GM18873 (cell line): ENCODE results near the gene XCL2.

ENCODE experiments used
- ATAC-seq: cut with Tn5 transposase; IDR thresholded peaks from one replicate; pipeline ENCODE4 v1.9.1; 2021; ENCODE audit warnings: mild to moderate bottlenecking, moderate library complexity, moderate number of reproducible peaks; ENCODE audit not compliant: unreplicated experiment, low FRiP score

Gene XCL2

DNA sequence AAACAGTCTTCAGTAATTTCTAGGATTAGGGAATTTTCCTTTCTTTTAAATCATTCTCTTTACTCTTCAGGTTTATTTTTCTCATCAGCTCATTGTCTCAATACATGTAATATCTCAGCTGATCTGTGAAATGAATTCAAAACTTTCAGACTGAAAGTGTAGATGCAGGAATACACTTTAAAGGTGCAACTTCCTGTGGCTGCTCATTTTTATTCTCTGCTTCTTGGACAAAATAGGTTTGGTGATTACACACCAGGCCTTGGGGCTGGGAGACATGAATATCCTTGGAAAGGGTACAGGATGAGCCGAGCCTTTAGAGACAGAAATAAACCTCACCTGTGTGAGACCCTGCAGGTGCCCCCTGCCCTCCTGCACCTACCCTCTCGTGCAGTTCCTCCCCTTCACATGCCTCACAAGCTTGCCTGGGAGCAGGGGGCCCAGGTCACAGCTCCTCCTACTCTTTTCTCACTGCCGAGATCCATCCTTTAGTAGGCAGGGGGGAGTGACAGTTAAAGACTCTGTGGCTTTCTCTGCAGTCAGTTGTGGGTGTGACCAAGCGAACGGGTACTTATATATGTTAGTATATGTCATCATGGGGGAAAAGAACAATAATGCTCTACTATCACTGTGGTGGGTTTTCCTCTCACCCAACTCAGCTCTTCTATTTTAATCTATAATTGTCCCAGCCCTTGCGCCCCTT is 23.6 kb downstream of the XCL2 start:
- no peak for ATAC-seq

GRCh38 chr1:168518813-168519212 is 25.0 kb downstream of the XCL2 start:
- ATAC-seq: no peak

DNA sequence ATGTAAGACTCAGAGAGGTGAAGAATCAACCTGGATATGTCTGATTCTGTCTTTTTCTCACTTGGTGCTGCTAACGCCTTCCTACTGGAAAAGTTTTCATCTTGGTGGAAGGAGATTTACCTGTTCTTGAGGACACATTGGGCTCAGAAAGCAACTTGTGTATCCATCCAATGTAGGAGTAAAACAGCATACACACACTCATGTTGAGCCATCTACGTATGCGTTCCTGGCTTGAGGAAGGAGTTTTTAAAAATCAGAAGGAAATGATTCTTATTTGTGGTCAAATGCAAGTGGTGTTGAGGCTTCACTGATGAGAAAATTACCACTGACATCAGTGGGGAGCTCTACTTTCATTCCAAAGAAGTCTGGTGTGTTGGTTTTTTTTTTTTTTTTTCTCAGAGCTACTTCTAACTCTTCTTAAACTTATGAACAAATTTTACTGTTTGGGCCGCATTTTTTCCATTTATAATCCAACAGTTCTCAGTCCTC is 25.6 kb downstream of the XCL2 start:
- no peak for ATAC-seq

DNA sequence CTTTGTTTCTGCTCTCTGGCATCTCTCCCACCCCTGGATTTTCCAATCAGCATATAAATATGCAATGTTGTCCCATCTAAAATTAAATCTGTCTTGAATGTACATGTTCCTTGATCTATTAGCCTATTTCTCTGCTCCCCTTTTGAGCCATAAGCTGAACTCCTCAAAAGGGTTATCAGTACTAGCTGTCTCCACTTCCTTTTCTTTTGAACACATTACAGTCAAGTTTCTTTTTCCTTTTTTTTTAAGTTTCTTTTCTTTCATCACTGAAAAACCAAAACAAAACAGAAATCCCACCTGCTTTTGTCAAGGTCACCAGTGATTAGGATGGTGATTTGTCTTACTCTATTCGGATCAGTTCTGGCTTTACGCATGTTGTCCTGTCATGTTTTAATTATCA is 29.3 kb downstream of the XCL2 start:
- no peak for ATAC-seq

- ATAC-seq: no peak
Measured at GRCh38 chr1:168513656-168514404, 30.0 kb downstream of the XCL2 start.

DNA sequence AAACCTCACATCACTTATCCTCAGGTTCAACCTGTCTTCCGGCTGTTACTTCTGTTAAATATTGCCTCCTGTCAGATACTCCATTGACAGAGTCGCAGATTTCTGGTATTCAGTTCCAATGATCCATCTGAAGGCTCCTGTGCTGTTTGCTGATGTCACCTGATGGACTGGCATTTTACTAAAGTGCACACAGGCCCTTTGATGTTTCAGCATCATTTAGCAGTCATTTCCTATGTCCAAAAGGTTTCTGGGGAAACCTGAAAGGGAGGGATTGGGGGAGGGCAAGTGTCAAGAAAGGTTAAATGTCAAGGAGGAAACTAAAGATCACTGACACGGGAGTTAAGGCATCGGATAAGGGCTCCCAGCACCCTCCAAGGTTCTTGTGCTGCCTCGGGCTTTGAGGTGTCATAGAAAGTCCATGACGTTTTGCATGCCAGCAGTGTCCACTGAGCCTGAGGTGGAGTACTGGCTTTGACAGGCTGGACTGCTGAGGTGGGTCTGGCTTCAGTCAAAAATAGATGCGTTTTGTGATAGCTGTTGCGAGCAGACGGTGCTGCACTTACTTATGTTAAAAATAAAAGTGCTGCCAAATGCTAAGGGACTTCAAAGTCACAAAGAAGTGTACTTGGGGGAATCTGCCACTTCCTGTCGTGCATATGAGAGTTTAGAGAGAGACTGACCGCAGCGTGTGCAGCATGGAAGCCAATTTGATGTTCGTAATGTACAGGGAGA is 30.8 kb downstream of the XCL2 start:
- ATAC-seq: no peak

- peak; percentile 68 for ATAC-seq
Measured at GRCh38 chr1:168509875-168510791, 33.7 kb downstream of the XCL2 start.

DNA sequence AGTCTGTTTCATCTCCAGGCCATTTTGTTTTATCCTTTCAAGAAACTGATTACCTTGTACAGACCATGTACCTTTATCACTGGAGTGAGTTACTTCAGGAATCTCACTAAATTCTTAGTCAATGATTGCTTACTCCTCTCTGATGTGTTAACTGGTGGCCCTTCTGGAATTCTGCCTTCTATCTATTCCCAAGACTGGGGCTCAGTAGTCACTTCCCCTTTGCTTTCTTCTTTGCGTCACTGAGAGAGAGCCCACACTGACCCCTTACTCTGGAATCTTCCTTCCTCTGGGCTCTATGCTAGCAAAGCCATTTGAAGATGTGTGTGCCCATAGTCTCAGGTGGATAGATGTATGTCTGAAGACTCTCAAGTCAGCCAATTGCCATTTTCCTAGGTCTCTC is 34.6 kb downstream of the XCL2 start:
- ATAC-seq: no peak

DNA sequence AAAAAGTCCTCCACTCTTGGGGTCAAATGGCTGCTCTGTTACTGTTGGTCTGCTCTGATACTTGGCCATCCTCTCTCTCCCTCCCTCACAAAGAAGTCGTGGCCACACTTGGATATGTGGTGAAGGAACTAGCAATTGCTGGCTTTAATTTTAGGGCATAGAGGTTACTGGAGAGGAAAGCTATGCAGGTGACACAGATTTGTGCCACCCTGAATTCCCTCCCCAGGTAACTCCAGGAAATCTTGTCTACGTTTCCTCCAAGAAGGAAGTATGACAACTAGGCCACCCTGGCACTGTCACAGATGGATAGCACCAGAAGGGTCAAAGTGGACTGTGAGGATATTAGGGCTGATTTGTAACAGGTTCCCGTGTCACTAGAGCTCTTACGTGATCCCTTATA is 36.0 kb downstream of the XCL2 start:
- no peak for ATAC-seq

DNA sequence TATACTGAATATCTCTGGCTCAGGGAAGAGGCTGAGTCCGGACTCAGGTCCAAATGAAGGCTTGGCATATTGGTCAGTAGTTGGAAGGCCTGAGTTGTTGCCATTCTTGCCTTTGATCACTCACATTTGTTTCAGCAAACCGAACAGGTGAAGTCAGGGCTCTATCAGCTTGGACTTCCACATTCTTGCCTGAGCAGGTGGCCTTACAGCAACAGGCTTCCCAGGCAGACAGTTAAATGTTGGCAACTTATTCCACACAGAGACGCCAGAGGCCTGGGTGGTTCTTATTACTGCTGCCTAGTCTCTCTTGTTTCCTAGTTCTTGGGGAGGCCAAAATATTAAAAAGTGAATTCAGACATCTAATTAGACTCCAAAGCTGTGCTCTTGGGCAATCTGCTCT is 36.6 kb downstream of the XCL2 start:
- ATAC-seq: no peak

GRCh38 chr1:168506204-168506819 is 37.5 kb downstream of the XCL2 start:
- no peak for ATAC-seq

DNA sequence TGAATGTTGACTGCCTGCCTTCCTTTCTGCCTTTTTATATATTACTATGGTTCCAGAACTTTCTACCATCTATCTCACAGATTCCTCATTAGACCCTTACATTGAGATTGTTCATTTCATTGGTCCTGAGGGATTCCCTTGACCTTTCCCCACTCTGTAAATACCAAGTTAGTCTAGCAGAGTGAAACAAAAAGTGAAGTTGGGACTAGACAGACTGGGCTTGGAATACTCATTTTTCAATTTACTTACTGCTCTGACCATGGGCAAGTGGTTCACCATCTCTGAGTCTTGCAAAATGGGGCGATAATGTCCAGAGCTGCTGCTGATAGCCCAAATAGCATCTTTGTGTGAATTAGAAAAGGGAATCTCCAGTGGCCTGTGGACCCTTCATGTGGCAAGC is 38.8 kb downstream of the XCL2 start:
- no peak for ATAC-seq

DNA sequence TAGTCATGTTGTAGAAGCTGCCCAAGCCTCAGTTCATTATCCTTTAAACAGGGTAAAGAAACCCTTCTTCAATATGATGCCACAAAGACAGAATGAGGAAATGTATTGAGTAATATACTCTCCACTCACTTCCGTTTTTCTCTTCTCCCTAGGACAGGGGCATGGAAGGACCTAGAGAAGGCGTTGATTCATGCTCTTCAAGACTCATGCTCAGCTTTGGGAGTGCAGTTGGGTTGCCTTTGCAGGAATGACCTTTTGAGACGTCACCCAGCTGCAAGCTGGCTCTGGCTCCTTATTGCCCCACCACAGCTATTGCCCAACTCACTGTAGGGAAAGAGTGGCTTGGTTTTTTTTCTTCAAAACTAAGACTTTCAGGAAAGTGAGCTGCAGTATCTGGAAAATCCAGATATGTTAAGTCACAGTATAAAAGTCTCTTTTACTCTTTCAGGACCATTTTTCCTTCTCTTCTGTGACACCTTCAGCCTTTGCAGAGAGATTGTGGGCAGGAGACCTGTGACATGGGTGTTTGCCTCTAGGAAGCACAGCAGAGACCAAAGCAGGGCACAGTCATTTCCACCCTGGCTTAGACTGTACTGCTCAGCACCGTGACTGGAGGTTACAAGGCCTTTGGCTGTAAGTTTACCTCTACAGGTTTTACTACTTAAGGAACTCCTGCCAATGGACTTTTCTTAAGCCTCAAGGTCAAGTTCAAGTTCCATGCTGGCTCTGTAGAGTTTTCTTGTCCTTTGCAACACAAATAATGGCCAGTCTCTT is 39.5 kb downstream of the XCL2 start:
- ATAC-seq: peak; percentile 72

- no peak for ATAC-seq
Measured at GRCh38 chr1:168499688-168500049, 44.1 kb downstream of the XCL2 start.

DNA sequence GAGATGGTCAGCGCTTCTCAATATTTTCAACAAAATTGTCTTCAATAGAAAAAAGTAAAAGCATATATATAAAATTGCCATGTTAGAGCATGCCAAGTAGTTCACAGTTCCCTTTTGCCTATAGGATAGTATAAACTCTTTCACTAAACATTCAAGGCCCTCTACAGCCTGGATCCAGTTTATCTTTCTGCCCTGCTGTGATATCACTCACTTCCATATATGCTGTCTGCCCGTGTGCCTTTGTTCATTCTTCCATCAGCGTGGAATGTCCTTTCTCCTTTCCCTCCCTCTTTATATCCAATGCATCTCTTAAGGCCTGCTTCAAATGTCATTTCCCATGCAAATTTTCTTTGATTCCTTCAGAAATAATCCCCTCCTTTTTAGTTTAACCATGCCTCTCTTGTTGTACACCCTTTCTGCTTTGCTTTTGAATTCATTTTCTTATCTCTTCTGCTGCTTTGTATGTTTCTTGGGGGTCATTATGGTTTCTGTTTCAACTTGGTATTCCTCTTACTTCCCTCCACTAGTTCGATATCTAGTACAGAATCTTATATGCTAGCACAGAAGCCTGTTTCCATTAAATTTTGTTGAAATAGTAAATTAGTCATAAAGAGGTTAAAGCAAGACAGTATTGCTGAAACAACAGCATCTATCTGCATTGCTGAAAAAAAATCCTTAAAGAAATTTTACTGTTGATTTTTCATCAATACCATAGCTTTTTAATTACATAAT is 44.7 kb downstream of the XCL2 start:
- ATAC-seq: no peak

- no peak for ATAC-seq
Measured at GRCh38 chr1:168498159-168498631, 45.6 kb downstream of the XCL2 start.

DNA sequence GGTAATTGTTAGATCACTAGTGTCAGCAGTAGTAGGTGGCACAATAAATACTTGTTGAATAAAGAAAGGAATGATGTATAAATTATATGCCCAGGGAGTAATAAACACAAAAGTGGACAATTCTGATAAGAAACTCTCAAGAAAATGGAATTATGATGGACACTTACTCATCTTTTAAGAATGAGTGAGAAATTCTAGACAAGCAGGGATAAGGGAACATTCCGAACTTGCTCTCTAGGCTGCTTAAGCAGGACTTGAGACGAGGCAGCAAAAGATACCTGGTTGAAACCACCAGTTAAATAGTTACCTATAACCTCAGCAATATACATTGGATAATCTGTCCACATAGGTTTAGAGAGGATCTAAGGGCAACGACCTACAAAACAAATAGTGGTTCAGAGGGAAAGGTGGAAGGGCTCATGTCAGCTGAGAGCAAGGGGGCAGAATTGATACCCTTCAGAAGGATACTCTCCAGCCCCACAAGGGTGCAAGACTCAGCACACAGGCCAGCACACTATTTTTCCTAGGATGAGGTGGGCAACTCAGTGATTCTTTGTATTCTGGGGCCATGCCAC is 46.3 kb downstream of the XCL2 start:
- ATAC-seq: no peak

DNA sequence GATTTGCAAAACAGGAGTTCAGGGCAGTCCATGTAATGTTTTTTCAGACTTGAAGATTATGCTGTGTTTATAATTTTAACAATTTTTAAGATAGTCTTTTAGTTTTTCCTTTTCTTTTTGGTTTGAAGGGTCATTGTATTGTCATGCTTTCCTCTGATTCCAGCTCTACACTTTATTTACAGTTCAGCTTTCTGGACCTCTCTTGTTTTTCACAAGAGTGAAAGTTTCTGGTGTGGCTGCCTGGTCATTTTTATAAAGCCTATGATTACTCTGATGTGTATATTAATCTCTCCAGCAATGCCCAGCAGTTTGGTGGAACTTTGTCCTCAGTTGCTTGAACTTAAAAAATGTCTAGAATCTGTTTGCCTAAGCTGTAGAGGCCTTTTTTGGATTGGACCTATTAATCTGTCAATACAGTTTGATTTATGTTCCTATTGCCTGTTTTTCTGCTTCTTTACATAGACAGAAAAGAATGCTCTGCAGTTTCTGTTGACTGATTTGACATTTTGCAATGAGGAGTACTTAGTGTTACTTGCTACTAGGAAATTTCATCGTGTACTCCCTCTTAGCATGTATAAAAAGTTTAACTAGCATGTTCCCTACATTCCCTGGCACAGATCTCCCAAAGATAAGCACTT is 52.2 kb downstream of the XCL2 start:
- ATAC-seq: no peak
